Thoracic aorta (tissue), 2 donors: ENCODE results near the gene ELAVL2. TPM values are rescaled to one million over a fixed set of nuclear protein-coding genes. Genes with fewer than 3 reads are reported as not detected.

Experiments
- ATAC-seq: fragments of 150-250 bp; one replicate; pipeline ENCODE4 v1.8.0; 2017; ENCODE audit warnings: low read depth; ENCODE audit not compliant: insufficient number of reproducible peaks, low FRiP score
- DNase-seq: peaks from one replicate; pipeline ENCODE4 v3.0.0-alpha.2; 2020; ENCODE audit warnings: low spot score
- H3K27ac ChIP-seq, 2 donors: fragments of 200-600 bp; sonication (generic); 1 replicate in 1 of 2; 2 replicates in 1 of 2; pipeline ENCODE4 v1.5.1; 2016; ENCODE audit warnings: mild to moderate bottlenecking in 2 of 2, moderate library complexity in 2 of 2
- H3K27me3 ChIP-seq: fragments of 200-600 bp; sonication (generic); replicated peaks from 2 replicates; pipeline ENCODE4 v1.6.0; 2016; ENCODE audit warnings: mild to moderate bottlenecking; ENCODE audit not compliant: insufficient read depth
- H3K36me3 ChIP-seq: fragments of 200-600 bp; sonication (generic); one replicate; pipeline ENCODE4 v1.5.1; 2016
- H3K4me1 ChIP-seq, 2 donors: fragments of 200-600 bp; sonication (generic); 1 replicate in 1 of 2; 2 replicates in 1 of 2; pipeline versions ENCODE4 v1.5.1 to v1.6.0; 2016; ENCODE audit warnings: low read depth in 2 of 2, mild to moderate bottlenecking in 1 of 2; ENCODE audit not compliant: control insufficient read depth in 1 of 2
- H3K4me3 ChIP-seq: fragments of 200-600 bp; sonication (generic); 2 replicates; pipeline ENCODE4 v1.5.1; 2016; ENCODE audit warnings: mild to moderate bottlenecking
- H3K9me3 ChIP-seq: fragments of 200-600 bp; sonication (generic); 2 replicates; pipeline ENCODE4 v1.5.1; 2016
- CTCF ChIP-seq: fragments of 200-600 bp; sonication (generic); IDR thresholded peaks from one replicate; pipeline ENCODE4 v1.5.1; 2019; ENCODE audit warnings: antibody characterized with exemption
- total RNA-seq, 2 donors: library from RNA; depleted of rRNA; stranded (reverse); fragments of >200 nt; gene quantifications; one replicate each; pipeline versions ENCODE4 v1.1.0 to v1.2.3, GENCODE V29; 2016

ELAVL2 gene
- total RNA-seq, 2 donors from 2014 or later, result not detected

GRCh38 chr9:23769307-23769935 lies 56.6 kb downstream of the ELAVL2 start:
- no peak for TF ChIP-seq CTCF
- no peaks in the 10 kb centered on the region for H3K36me3 ChIP-seq
- no peaks in the 10 kb centered on the region for H3K4me1 ChIP-seq
- DNase-seq (no peak), ATAC-seq (no peak)
- no peak overlapping the region for H3K27ac ChIP-seq
- no peaks in the 10 kb centered on the region for H3K9me3 ChIP-seq
- no peak overlapping the region for H3K4me3 ChIP-seq
- H3K27me3 ChIP-seq, result no peaks in the 10 kb centered on the region

GRCh38 chr9:23768861-23769260 lies 57.2 kb downstream of the ELAVL2 start:
- H3K4me3 ChIP-seq, result no peak overlapping the region
- TF ChIP-seq CTCF, result no peak
- ATAC-seq (no peak), DNase-seq (no peak)
- H3K36me3 ChIP-seq, result no peaks in the 10 kb centered on the region
- H3K27ac ChIP-seq, result no peak overlapping the region
- no peaks in the 10 kb centered on the region for H3K4me1 ChIP-seq
- no peaks in the 10 kb centered on the region for H3K27me3 ChIP-seq
- no peaks in the 10 kb centered on the region for H3K9me3 ChIP-seq

- no peak overlapping the region for H3K27ac ChIP-seq
- H3K9me3 ChIP-seq, result no peaks in the 10 kb centered on the region
- DNase-seq (no peak), ATAC-seq (no peak)
- no peak overlapping the region for H3K4me3 ChIP-seq
- H3K36me3 ChIP-seq, result no peaks in the 10 kb centered on the region
- no peaks in the 10 kb centered on the region for H3K4me1 ChIP-seq
- TF ChIP-seq CTCF, result no peak
- no peaks in the 10 kb centered on the region for H3K27me3 ChIP-seq
Measured at GRCh38 chr9:23766613-23767012, 59.4 kb downstream of the ELAVL2 start.

- ATAC-seq (no peak), DNase-seq (no peak)
- Histone ChIP-seq H3K27me3 (no peaks in the 10 kb centered on the region), H3K36me3 (no peaks in the 10 kb centered on the region), H3K4me1 (no peaks in the 10 kb centered on the region), H3K27ac (no peak overlapping the region), H3K4me3 (no peak overlapping the region), H3K9me3 (no peaks in the 10 kb centered on the region)
- no peak for TF ChIP-seq CTCF
Measured at GRCh38 chr9:23765561-23765960, 60.5 kb downstream of the ELAVL2 start.

- H3K4me1 ChIP-seq, result no peaks in the 10 kb centered on the region
- no peak for TF ChIP-seq CTCF
- no peak overlapping the region for H3K27ac ChIP-seq
- no peak for ATAC-seq
- no peak overlapping the region for H3K4me3 ChIP-seq
- no peak for DNase-seq
- H3K27me3 ChIP-seq, result no peaks in the 10 kb centered on the region
- no peaks in the 10 kb centered on the region for H3K9me3 ChIP-seq
- H3K36me3 ChIP-seq, result no peaks in the 10 kb centered on the region
Measured at GRCh38 chr9:23764219-23764618, 61.8 kb downstream of the ELAVL2 start.
